NCI-H2171 treated with DMSO at 0.1 percent for 48 hours (cell line): ENCODE results near the gene RAB41.
A peak's percentile ranks its signal among the peaks of the same experiment; 100 is the strongest.
"Not testable (repeated sequence)": the region's sequence is repeated elsewhere in the genome, so short reads cannot be mapped to it uniquely, and the experiment has no call there.

ENCODE experiments used
- DNase-seq: peaks from one replicate; lab custom pipeline; 2025; lab: John Stamatoyannopoulos, UW

The RAB41 gene

GRCh38 chrX:70281951-70282350, at the start of gene RAB41:
TSS of gene RAB41 (plus strand) at chrX:70282172. CDS start at chrX:70282218, 46 bp downstream.
- DNase-seq: no peak

GRCh38 chrX:70234355-70234754, 47.6 kb upstream of the RAB41 start, which contains the start of gene AWAT1:
TSS of gene AWAT1 (plus strand) at chrX:70234655. CDS start at chrX:70234696, 41 bp downstream.
- DNase-seq: no peak

- DNase-seq: no peak
These were observed 41.2 kb upstream of the RAB41 start for GRCh38 chrX:70240751-70241150.

GRCh38 chrX:70241501-70241900, 40.5 kb upstream of the RAB41 start:
- DNase-seq: no peak

- not testable (repeated sequence) for DNase-seq
These were observed 38.4 kb upstream of the RAB41 start for GRCh38 chrX:70243601-70244000.

GRCh38 chrX:70244881-70245280, 37.1 kb upstream of the RAB41 start:
- DNase-seq: no peak

- DNase-seq: no peak
These were observed 34.7 kb upstream of the RAB41 start for GRCh38 chrX:70247252-70247651.

- no peak for DNase-seq
These were observed 29.5 kb upstream of the RAB41 start for GRCh38 chrX:70252491-70252890.

- no peak for DNase-seq
These were observed 28.5 kb upstream of the RAB41 start for GRCh38 chrX:70253377-70254062.

GRCh38 chrX:70254063-70254400, 27.9 kb upstream of the RAB41 start:
- no peak for DNase-seq

GRCh38 chrX:70254909-70255308, 27.1 kb upstream of the RAB41 start:
- DNase-seq: no peak

GRCh38 chrX:70255452-70255851, 26.5 kb upstream of the RAB41 start:
- DNase-seq: no peak

GRCh38 chrX:70257423-70258288, 24.3 kb upstream of the RAB41 start:
- no peak for DNase-seq

GRCh38 chrX:70260104-70260503, 21.9 kb upstream of the RAB41 start, which contains the start of gene P2RY4:
TSS of gene P2RY4 (minus strand) at chrX:70260204. CDS start at chrX:70259624, 580 bp downstream.
- no peak for DNase-seq

GRCh38 chrX:70262952-70263567, 18.9 kb upstream of the RAB41 start:
- DNase-seq: peak; percentile 1

- no peak for DNase-seq
These were observed 17.2 kb upstream of the RAB41 start for GRCh38 chrX:70264784-70265183.

- no peak for DNase-seq
These were observed 13.9 kb upstream of the RAB41 start, which contains the start of gene ARR3 for GRCh38 chrX:70268034-70268433. TSS of gene ARR3 (plus strand) at chrX:70268334. CDS start at chrX:70269386, 1,052 bp downstream.

GRCh38 chrX:70274029-70274428, 7.9 kb upstream of the RAB41 start:
- not testable (repeated sequence) for DNase-seq

GRCh38 chrX:70279081-70279480, 2.9 kb upstream of the RAB41 start:
- no peak for DNase-seq

- no peak for DNase-seq
These were observed 1.4 kb upstream of the RAB41 start for GRCh38 chrX:70280573-70280972.

- DNase-seq: no peak
These were observed 7.3 kb downstream of the RAB41 start for GRCh38 chrX:70289168-70289792.
